Ishikawa (cell line): ENCODE results near the gene MTPN.

Experiments
- CEBPB ChIP-seq: IDR thresholded peaks from 2 replicates; pipeline ENCODE4 v1.6.1; 2012
- CREB1 ChIP-seq: IDR thresholded peaks from 2 replicates; pipeline ENCODE4 v1.6.1; 2012; ENCODE audit warnings: low read depth
- EGR1 ChIP-seq: IDR thresholded peaks from 2 replicates; pipeline ENCODE4 v1.6.1; 2012
- EP300 ChIP-seq: IDR thresholded peaks from 2 replicates; pipeline ENCODE4 v1.6.1; 2012; ENCODE audit warnings: borderline replicate concordance
- FOXM1 ChIP-seq: IDR thresholded peaks from 2 replicates; pipeline ENCODE4 v1.6.1; 2012; ENCODE audit warnings: low read depth, borderline replicate concordance
- MAX ChIP-seq: IDR thresholded peaks from 2 replicates; pipeline ENCODE4 v1.6.1; 2012
- NFIC ChIP-seq: IDR thresholded peaks from 2 replicates; pipeline ENCODE4 v1.6.1; 2012
- RAD21 ChIP-seq: IDR thresholded peaks from 2 replicates; pipeline ENCODE4 v1.6.1; 2012; ENCODE audit warnings: low read depth
- REST ChIP-seq: IDR thresholded peaks from 2 replicates; pipeline ENCODE4 v1.6.1; 2012; ENCODE audit warnings: low read depth, mild to moderate bottlenecking
- TAF1 ChIP-seq: IDR thresholded peaks from 2 replicates; pipeline ENCODE4 v1.6.1; 2012; ENCODE audit warnings: low read depth, mild to moderate bottlenecking
- TCF12 ChIP-seq: IDR thresholded peaks from 2 replicates; pipeline ENCODE4 v1.6.1; 2012; ENCODE audit warnings: low read depth
- TEAD4 ChIP-seq: IDR thresholded peaks from 2 replicates; pipeline ENCODE4 v1.6.1; 2012
- YY1 ChIP-seq: IDR thresholded peaks from 2 replicates; pipeline ENCODE4 v1.6.1; 2012; ENCODE audit warnings: low read depth
- ZBTB7A ChIP-seq: IDR thresholded peaks from 2 replicates; pipeline ENCODE4 v1.6.1; 2012; ENCODE audit warnings: low read depth
- TF ChIP-seq, protein P1 (sequence below): IDR thresholded peaks from 2 replicates; pipeline ENCODE4 v1.6.1; 2012

MTPN gene

DNA sequence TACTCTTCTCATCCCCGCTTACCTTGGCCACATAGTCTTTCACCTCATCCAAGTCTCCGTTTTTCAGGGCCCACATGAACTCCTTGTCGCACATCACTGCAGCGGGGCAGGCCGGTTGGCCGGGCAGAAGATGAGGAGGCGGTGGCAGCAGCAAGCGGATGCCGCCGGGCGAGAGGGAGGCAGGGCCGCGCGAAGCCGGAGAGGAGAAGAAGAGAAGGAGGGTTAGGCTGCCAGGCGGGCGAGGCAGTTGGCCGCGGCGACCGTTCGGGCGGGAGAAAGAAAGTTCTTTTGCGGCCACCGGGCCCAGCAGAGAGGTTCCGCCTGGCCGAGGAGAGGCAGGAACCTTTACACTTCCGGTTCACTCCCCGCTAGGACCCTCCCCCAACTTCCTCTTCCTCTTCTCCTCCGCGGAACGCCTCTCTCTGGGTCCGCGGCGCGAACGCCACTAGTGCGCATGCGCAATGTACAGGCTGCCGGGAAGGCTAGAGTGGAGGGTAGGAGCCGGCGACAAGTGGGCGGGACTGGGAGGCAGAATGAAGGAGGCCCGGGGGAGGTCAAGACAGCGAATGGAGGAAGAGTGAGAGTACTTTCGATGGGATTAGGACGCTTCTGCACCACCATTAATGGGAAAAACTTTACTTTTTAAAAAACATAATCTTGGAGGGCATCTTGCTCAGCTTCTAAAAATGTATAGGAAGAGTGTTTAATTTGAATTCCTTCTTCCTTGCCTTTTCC lies at the start of gene MTPN:
TSS of gene MTPN (minus strand) at position 353 of the 735 bp plus-strand sequence. CDS start at position 94, 259 bp downstream.
- TF ChIP-seq MAX (peak; percentile 38; the same call in 1 of the 2 replicates), REST (no peak), RAD21 (no peak), TAF1 (peak; percentile 30; the same call in 1 of the 2 replicates), YY1 (no peak), EGR1 (peak; percentile 41; the same call in 1 of the 2 replicates)

DNA sequence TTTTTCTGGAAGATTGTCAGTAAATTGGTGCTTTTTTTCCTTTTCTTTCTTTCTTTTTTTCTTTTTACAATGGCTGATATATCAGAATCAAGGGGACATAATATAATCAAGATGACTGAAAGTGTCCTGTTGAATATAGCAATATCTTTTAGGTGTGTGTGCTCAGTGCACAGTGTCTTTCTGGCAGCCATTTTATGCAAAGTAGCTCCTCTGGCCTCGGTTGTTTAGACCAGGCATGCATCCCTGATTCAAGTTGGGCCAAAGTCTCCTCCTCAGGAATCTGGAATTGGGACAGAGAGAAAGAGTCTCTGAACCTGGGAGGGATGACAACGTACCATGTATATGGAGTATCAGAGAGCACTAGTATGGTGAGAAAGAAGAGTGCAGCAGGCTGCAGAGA lies 49.0 kb upstream of the MTPN start:
- TF ChIP-seq CREB1 = no peak
- no peak for TF ChIP-seq TCF12
- no peak for TF ChIP-seq NFIC
- TF ChIP-seq YY1 = no peak
- no peak for TF ChIP-seq EGR1
- no peak for TF ChIP-seq RAD21
- TF ChIP-seq, protein P1, sequence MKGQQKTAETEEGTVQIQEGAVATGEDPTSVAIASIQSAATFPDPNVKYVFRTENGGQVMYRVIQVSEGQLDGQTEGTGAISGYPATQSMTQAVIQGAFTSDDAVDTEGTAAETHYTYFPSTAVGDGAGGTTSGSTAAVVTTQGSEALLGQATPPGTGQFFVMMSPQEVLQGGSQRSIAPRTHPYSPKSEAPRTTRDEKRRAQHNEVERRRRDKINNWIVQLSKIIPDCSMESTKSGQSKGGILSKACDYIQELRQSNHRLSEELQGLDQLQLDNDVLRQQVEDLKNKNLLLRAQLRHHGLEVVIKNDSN = no peak
- TF ChIP-seq REST = no peak
- no peak for TF ChIP-seq EP300
- no peak for TF ChIP-seq ZBTB7A

DNA sequence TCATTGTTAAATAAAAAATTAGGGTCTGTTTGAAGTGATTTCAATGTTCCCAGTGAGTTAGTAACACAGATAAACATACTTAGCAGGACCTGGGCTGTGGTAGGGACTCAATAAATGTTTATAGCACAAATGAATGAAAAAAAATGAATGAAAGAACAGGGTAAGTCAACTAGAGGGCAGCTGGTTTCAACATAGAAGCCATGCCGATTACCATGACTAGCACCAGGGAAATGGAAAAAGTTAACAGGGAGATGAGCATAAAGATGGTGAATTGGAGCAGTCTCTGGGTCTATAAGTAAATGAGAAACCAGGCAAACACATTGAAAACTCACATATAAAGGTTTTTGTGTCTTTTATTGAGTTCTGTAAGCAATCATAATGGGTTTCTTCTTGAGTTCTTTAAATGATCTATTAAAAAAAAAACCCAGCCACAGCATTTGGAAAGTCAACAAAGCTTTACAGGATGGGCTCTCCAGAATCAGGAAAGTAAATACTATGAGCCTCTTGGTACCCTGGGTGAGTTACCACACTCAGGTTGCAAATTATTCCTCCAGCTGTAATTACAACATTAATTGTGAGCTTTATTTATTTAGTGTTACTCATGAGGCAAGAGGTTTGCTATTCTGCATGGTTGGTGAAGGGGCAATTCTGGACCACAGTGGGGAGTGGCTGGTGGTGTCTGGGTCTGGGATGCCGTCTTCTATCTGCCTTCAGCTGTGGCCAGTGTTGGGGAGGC lies 46.1 kb upstream of the MTPN start:
- no peak for TF ChIP-seq MAX

- TF ChIP-seq YY1 = no peak
- TF ChIP-seq CEBPB = no peak
- TF ChIP-seq, protein P1 = no peak
- no peak for TF ChIP-seq ZBTB7A
- no peak for TF ChIP-seq EP300
- no peak for TF ChIP-seq TEAD4
- TF ChIP-seq TCF12 = no peak
- no peak for TF ChIP-seq EGR1
- TF ChIP-seq CREB1 = no peak
- no peak for TF ChIP-seq TAF1
- TF ChIP-seq MAX = no peak
- no peak for TF ChIP-seq REST
- TF ChIP-seq RAD21 = no peak
These were observed 43.4 kb upstream of the MTPN start for GRCh38 chr7:136020556-136020955.

DNA sequence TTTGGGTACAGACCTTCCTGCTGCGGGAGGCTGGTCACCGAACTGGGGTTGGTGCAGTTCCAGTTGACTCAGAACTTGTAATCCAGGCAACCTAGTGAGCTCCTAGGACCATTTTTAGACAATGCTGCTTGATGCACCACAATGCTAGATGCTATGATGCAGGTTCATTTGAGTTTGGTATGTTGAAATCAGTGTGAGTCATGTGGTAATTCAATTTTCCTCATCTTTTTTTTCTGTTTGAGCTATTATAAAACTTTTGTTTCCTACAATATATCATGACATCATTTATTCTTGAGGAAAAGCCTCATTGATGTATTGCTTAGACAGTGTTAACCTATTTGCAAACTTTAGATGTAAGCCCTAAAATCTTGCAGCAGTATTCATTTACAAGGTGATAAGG lies 40.9 kb upstream of the MTPN start:
- TF ChIP-seq NFIC (no peak), EGR1 (no peak), CREB1 (no peak), TAF1 (no peak), EP300 (no peak), TEAD4 (no peak), RAD21 (no peak), TCF12 (no peak), CEBPB (no peak), ZBTB7A (no peak), YY1 (no peak), FOXM1 (no peak), MAX (no peak)
- TF ChIP-seq, protein P1 = no peak
